T-cell (primary cell): ENCODE results near the gene WFDC12. TPM values are rescaled to one million over a fixed set of nuclear protein-coding genes. Genes with fewer than 3 reads are reported as not detected.
"Not testable (repeated sequence)": the region's sequence is repeated elsewhere in the genome, so short reads cannot be mapped to it uniquely, and the experiment has no call there.

Experiments used
- ATAC-seq, 4 experiments: fragments of 200-7000 bp in 3 of 4; fragments of 150-1000 bp in 1 of 4; cut with Tn5 transposase; replicated peaks in 1 of 4; 1 replicate in 3 of 4; 2 replicates in 1 of 4; pipeline ENCODE4 v1.10.0; 2021; ENCODE audit warnings: moderate library complexity in 3 of 4, mild to moderate bottlenecking in 2 of 4, moderate number of reproducible peaks in 1 of 4
- CTCF ChIA-PET, 2 donors: fragments of 300-600 bp; sonication (Branson Sonifier 250); formaldehyde crosslinking; loops; one replicate each; lab custom pipeline; 2022; ENCODE audit warnings: antibody characterized with exemption in 2 of 2; lab: Charles Lee
- POLR2A ChIA-PET, 2 donors: fragments of 300-600 bp; sonication (Branson Sonifier 250); formaldehyde crosslinking; loops; one replicate each; lab custom pipeline; 2022; ENCODE audit warnings: antibody characterized with exemption in 2 of 2; lab: Charles Lee
- DNase-seq, 35 experiments: peaks; one replicate each; pipeline versions ENCODE4 v3.0.0 to v3.0.0-alpha.2; 2013 to 2023
- H3K27ac ChIP-seq: one replicate; pipeline ENCODE4 v1.5.1; 2013; ENCODE audit warnings: low read length
- H3K27me3 ChIP-seq, 2 experiments: replicated peaks in 1 of 2; 1 replicate in 1 of 2; 2 replicates in 1 of 2; pipeline versions ENCODE4 v1.6.1 to v1.7.0; 2013; ENCODE audit warnings: low read length in 1 of 2, mixed read lengths in 1 of 2; ENCODE audit not compliant: control insufficient read depth in 2 of 2, insufficient read depth in 2 of 2; ENCODE audit errors: extremely low read depth in 1 of 2
- H3K36me3 ChIP-seq, 2 donors: 1 replicate in 1 of 2; 2 replicates in 1 of 2; pipeline versions ENCODE4 v1.6.1 to v1.7.0; 2013; ENCODE audit warnings: low read length in 1 of 2; ENCODE audit not compliant: control insufficient read depth in 2 of 2, insufficient read depth in 1 of 2; ENCODE audit errors: extremely low read depth in 1 of 2
- H3K4me1 ChIP-seq, 2 experiments: 1 replicate in 1 of 2; 2 replicates in 1 of 2; pipeline versions ENCODE4 v1.6.1 to v1.7.0; 2013; ENCODE audit warnings: low read length in 2 of 2, mixed read lengths in 1 of 2; ENCODE audit not compliant: insufficient read depth in 2 of 2, control insufficient read depth in 1 of 2; ENCODE audit errors: extremely low read depth in 1 of 2
- H3K4me3 ChIP-seq, 2 donors: 1 replicate in 1 of 2; 2 replicates in 1 of 2; pipeline versions ENCODE4 v1.5.1 to v1.7.0; 2013; ENCODE audit warnings: mild to moderate bottlenecking in 2 of 2, low read length in 1 of 2, moderate library complexity in 1 of 2; ENCODE audit not compliant: control insufficient read depth in 1 of 2; ENCODE audit errors: extremely low read depth in 1 of 2
- H3K9me3 ChIP-seq: 2 replicates; pipeline ENCODE4 v1.7.0; 2013
- H3K27ac Mint-ChIP-seq, 2 donors: one replicate each; pipeline ENCODE4 v1.8.0; 2020 to 2021; ENCODE audit warnings: mild to moderate bottlenecking in 2 of 2, mixed read lengths in 2 of 2
- H3K27me3 Mint-ChIP-seq, 2 donors: one replicate each; pipeline ENCODE4 v1.8.0; 2021 to 2022; ENCODE audit warnings: mixed read lengths in 2 of 2
- H3K36me3 Mint-ChIP-seq: one replicate; pipeline ENCODE4 v1.8.0; 2021; ENCODE audit warnings: mixed read lengths
- H3K4me1 Mint-ChIP-seq, 3 donors: one replicate each; pipeline ENCODE4 v1.8.0; 2020 to 2022; ENCODE audit warnings: mixed read lengths in 3 of 3, mild to moderate bottlenecking in 1 of 3
- H3K4me3 Mint-ChIP-seq, 3 donors: one replicate each; pipeline ENCODE4 v1.8.0; 2020 to 2022; ENCODE audit warnings: mild to moderate bottlenecking in 3 of 3, mixed read lengths in 3 of 3, moderate library complexity in 3 of 3
- H3K9me3 Mint-ChIP-seq, 3 donors: one replicate each; pipeline ENCODE4 v1.8.0; 2020 to 2022; ENCODE audit warnings: mixed read lengths in 3 of 3
- WGBS: methylation state at CpG from one replicate; pipeline ENCODE4 v1.1.5; 2013; ENCODE audit warnings: missing lambda C conversion rate; ENCODE audit not compliant: insufficient coverage; 5-methylcytosine and 5-hydroxymethylcytosine counted together
- total RNA-seq, 35 experiments: library from RNA in 6 of 35; stranded (reverse) in 6 of 35; fragments of 120-200 nt in 1 of 35; gene quantifications; one replicate each; pipeline versions ENCODE4 v1.2.1 to v1.2.4 and lab custom pipeline; 2013 to 2026

Gene WFDC12
- total RNA-seq, 5 donors from 2014 or later (not counting 1 experiment from before 2014, with no cell fraction given) = not detected

- peaks cover 7 to 17% of the 10 kb centered on the region in 2 experiments for H3K27me3 ChIP-seq
- H3K4me3 Mint-ChIP-seq, H3K4me1 ChIP-seq, H3K4me3 ChIP-seq, CTCF ChIA-PET, H3K27ac ChIP-seq, H3K4me1 Mint-ChIP-seq, H3K36me3 Mint-ChIP-seq, H3K27ac Mint-ChIP-seq, ATAC-seq, H3K9me3 ChIP-seq, H3K36me3 ChIP-seq, POLR2A ChIA-PET, DNase-seq: not testable (repeated sequence)
- no CpG with 5 or more reads among the region's 1 CpG for WGBS
- Mint-ChIP-seq H3K9me3 (peaks cover 14 to 18% (median 15%) of the 10 kb centered on the region in 3 donors), H3K27me3 (peaks cover 44 to 48% of the 10 kb centered on the region in 2 donors)
Measured at GRCh38 chr20:45154794-45155193, 30.5 kb upstream of the WFDC12 start.

- Mint-ChIP-seq H3K4me3 (no peak overlapping the region), H3K4me1 (no peaks in the 10 kb centered on the region), H3K9me3 (peaks cover 13 to 14% (median 13%) of the 10 kb centered on the region in 3 donors), H3K36me3 (no peaks in the 10 kb centered on the region), H3K27me3 (peaks cover 46 to 52% of the 10 kb centered on the region in 2 donors), H3K27ac (no peak overlapping the region)
- no peaks in the 10 kb centered on the region for H3K36me3 ChIP-seq
- H3K27me3 ChIP-seq = peaks cover 7 to 17% of the 10 kb centered on the region in 2 experiments
- DNase-seq (no peak), ATAC-seq (no peak)
- no peak overlapping the region for H3K27ac ChIP-seq
- POLR2A ChIA-PET = no interaction called here
- 71% methylated on average over 1 of the region's 3 CpGs for WGBS
- no peaks in the 10 kb centered on the region for H3K4me1 ChIP-seq
- CTCF ChIA-PET = no interaction called here
- H3K9me3 ChIP-seq = no peaks in the 10 kb centered on the region
- no peak overlapping the region for H3K4me3 ChIP-seq
Measured at GRCh38 chr20:45154183-45154582, 29.9 kb upstream of the WFDC12 start.

GRCh38 chr20:45153752-45154151, 29.5 kb upstream of the WFDC12 start:
- H3K9me3 ChIP-seq = no peaks in the 10 kb centered on the region
- Mint-ChIP-seq H3K4me1 (no peaks in the 10 kb centered on the region), H3K9me3 (peaks cover 9 to 10% (median 9%) of the 10 kb centered on the region in 3 donors), H3K27ac (no peak overlapping the region), H3K27me3 (peaks cover 46 to 51% of the 10 kb centered on the region in 2 donors), H3K36me3 (no peaks in the 10 kb centered on the region), H3K4me3 (no peak overlapping the region)
- H3K27ac ChIP-seq = no peak overlapping the region
- CTCF ChIA-PET = no interaction called here
- WGBS = no CpG with 5 or more reads among the region's 1 CpG
- no peaks in the 10 kb centered on the region for H3K36me3 ChIP-seq
- no peak overlapping the region for H3K4me3 ChIP-seq
- peaks cover 7 to 17% of the 10 kb centered on the region in 2 experiments for H3K27me3 ChIP-seq
- no peaks in the 10 kb centered on the region for H3K4me1 ChIP-seq
- no peak for ATAC-seq
- peak in 1 of 35 experiments; percentile 15 for DNase-seq
- POLR2A ChIA-PET = no interaction called here

- H3K4me1 Mint-ChIP-seq = no peaks in the 10 kb centered on the region
- ChIA-PET CTCF (no interaction called here), POLR2A (no interaction called here)
- ATAC-seq (no peak), DNase-seq (no peak)
- Histone ChIP-seq H3K9me3 (no peaks in the 10 kb centered on the region), H3K36me3 (no peaks in the 10 kb centered on the region), H3K27me3 (peaks cover 7 to 20% of the 10 kb centered on the region in 2 experiments), H3K4me3 (no peak overlapping the region), H3K4me1 (no peaks in the 10 kb centered on the region), H3K27ac (no peak overlapping the region)
- peaks cover 50 to 51% of the 10 kb centered on the region in 2 donors for H3K27me3 Mint-ChIP-seq
- no peak overlapping the region for H3K4me3 Mint-ChIP-seq
- H3K9me3 Mint-ChIP-seq = peaks cover 3 to 4% (median 3%) of the 10 kb centered on the region in 3 donors
- no peaks in the 10 kb centered on the region for H3K36me3 Mint-ChIP-seq
- 86% methylated on average over 3 of the region's 3 CpGs for WGBS
- no peak overlapping the region for H3K27ac Mint-ChIP-seq
Measured at GRCh38 chr20:45153147-45153546, 28.9 kb upstream of the WFDC12 start.

GRCh38 chr20:45152405-45152804, 28.1 kb upstream of the WFDC12 start:
- ChIA-PET CTCF (no interaction called here), POLR2A (no interaction called here)
- Mint-ChIP-seq H3K27ac (no peak overlapping the region), H3K4me3 (no peak overlapping the region), H3K9me3 (peaks cover 0 to 3% (median 3%) of the 10 kb centered on the region in 3 donors), H3K36me3 (no peaks in the 10 kb centered on the region), H3K4me1 (no peaks in the 10 kb centered on the region), H3K27me3 (peaks cover 50 to 51% of the 10 kb centered on the region in 2 donors)
- WGBS = no CpG with 5 or more reads among the region's 2 CpGs
- DNase-seq (no peak), ATAC-seq (no peak)
- no peaks in the 10 kb centered on the region for H3K9me3 ChIP-seq
- H3K27me3 ChIP-seq = peaks cover 7 to 21% of the 10 kb centered on the region in 2 experiments
- H3K27ac ChIP-seq = no peak overlapping the region
- H3K4me1 ChIP-seq = no peaks in the 10 kb centered on the region
- no peaks in the 10 kb centered on the region for H3K36me3 ChIP-seq
- no peak overlapping the region for H3K4me3 ChIP-seq

- no peak overlapping the region for H3K27ac ChIP-seq
- H3K36me3 ChIP-seq = no peaks in the 10 kb centered on the region
- 83% methylated on average over 1 of the region's 3 CpGs for WGBS
- H3K4me1 ChIP-seq = no peaks in the 10 kb centered on the region
- H3K4me1 Mint-ChIP-seq = no peaks in the 10 kb centered on the region
- peaks cover 42 to 49% of the 10 kb centered on the region in 2 donors for H3K27me3 Mint-ChIP-seq
- no peak overlapping the region for H3K27ac Mint-ChIP-seq
- no peak overlapping the region for H3K4me3 Mint-ChIP-seq
- H3K9me3 ChIP-seq = no peaks in the 10 kb centered on the region
- no peaks in the 10 kb centered on the region for H3K9me3 Mint-ChIP-seq
- DNase-seq (no peak), ATAC-seq (no peak)
- no peak overlapping the region for H3K4me3 ChIP-seq
- POLR2A ChIA-PET = no interaction called here
- CTCF ChIA-PET = no interaction called here
- peaks cover 13 to 16% of the 10 kb centered on the region in 2 experiments for H3K27me3 ChIP-seq
- no peaks in the 10 kb centered on the region for H3K36me3 Mint-ChIP-seq
Measured at GRCh38 chr20:45149062-45149461, 24.8 kb upstream of the WFDC12 start.

- POLR2A ChIA-PET = no interaction called here
- Mint-ChIP-seq H3K27me3 (peaks cover 15 to 21% of the 10 kb centered on the region in 2 donors), H3K9me3 (peaks cover 0 to 3% (median 0%) of the 10 kb centered on the region in 3 donors), H3K36me3 (no peaks in the 10 kb centered on the region), H3K4me1 (no peaks in the 10 kb centered on the region), H3K4me3 (no peak overlapping the region), H3K27ac (no peak overlapping the region)
- DNase-seq = no peak
- ATAC-seq = no peak
- 71% methylated on average over 1 of the region's 4 CpGs for WGBS
- H3K4me1 ChIP-seq = peaks cover 0 to 5% of the 10 kb centered on the region in 2 experiments
- no peaks in the 10 kb centered on the region for H3K9me3 ChIP-seq
- H3K4me3 ChIP-seq = no peak overlapping the region
- no peaks in the 10 kb centered on the region for H3K36me3 ChIP-seq
- CTCF ChIA-PET = no interaction called here
- peaks cover 0 to 20% of the 10 kb centered on the region in 2 experiments for H3K27me3 ChIP-seq
- H3K27ac ChIP-seq = no peak overlapping the region
Measured at GRCh38 chr20:45140836-45141235, 16.6 kb upstream of the WFDC12 start.
